Measurements from ENCODE around the gene KCNQ1. TPM values are rescaled to one million over a fixed set of nuclear protein-coding genes. Genes with fewer than 3 reads are reported as not detected.

Gene KCNQ1
- total and polyA plus RNA-seq, 9 of the 15 experiments (the other 6 are each of a cell fraction or from before 2014, with no cell fraction given): 0.44 TPM; not detected in 8

- TF ChIP-seq GTF2E2 (tag; IDR thresholded peaks at IDR 0.05): no peak
- no peak for TF ChIP-seq ZBTB49 (CRISPR knock-in tag; IDR thresholded peaks at IDR 0.05; ENCODE audit: borderline replicate concordance)
- TF ChIP-seq ZNF551 (CRISPR knock-in tag; IDR thresholded peaks at IDR 0.05): no peak
- TF ChIP-seq ZNF764 (CRISPR knock-in tag; IDR thresholded peaks at IDR 0.05; ENCODE audit: low read depth): no peak
- TF ChIP-seq MCM5 (IDR thresholded peaks at IDR 0.05; ENCODE audit: low read depth): no peak
- TF ChIP-seq SOX6 (IDR thresholded peaks at IDR 0.05): no peak
These were observed 90.3 kb downstream of the KCNQ1 start (continued) for GRCh38 chr11:2534957-2535672.
